Suprapubic skin (tissue), 3 donors: ENCODE measurements around the gene TULP4.

Source experiments
- CTCF ChIP-seq, 2 donors: fragments of 200-600 bp in 1 of 2; fragments of 450-650 bp in 1 of 2; sonication (generic) in 1 of 2; IDR thresholded peaks; one replicate each; pipeline ENCODE4 v1.5.1; 2016 to 2019; ENCODE audit warnings: antibody characterized with exemption in 2 of 2, mild to moderate bottlenecking in 1 of 2, moderate library complexity in 1 of 2
- EP300 ChIP-seq: sonication (generic); formaldehyde crosslinking; IDR thresholded peaks from one replicate; pipeline ENCODE4 v1.6.1; 2017; ENCODE audit warnings: antibody characterized with exemption
- POLR2A ChIP-seq, 2 donors: fragments of 450-650 bp; IDR thresholded peaks; one replicate each; pipeline ENCODE4 v1.6.1; 2017; ENCODE audit warnings: antibody characterized with exemption in 2 of 2, mild to moderate bottlenecking in 2 of 2, moderate library complexity in 2 of 2

- TF ChIP-seq POLR2A (IDR thresholded peaks at IDR 0.05) = no peak
- no peak for TF ChIP-seq EP300
- no peak for TF ChIP-seq CTCF (IDR thresholded peaks at IDR 0.05)
Measured at GRCh38 chr6:158419339-158419909, 107.2 kb downstream of the TULP4 start.
